Esophagus squamous epithelium (tissue), 5 donors: ENCODE results near the gene DLGAP4. TPM values are rescaled to one million over a fixed set of nuclear protein-coding genes. Genes with fewer than 3 reads are reported as not detected.

Experiments
- DNase-seq: peaks from one replicate; lab custom pipeline; 2025; lab: John Stamatoyannopoulos, UW
- H3K27ac ChIP-seq, 4 donors: fragments of 200-600 bp; sonication (generic); one replicate each; pipeline ENCODE4 v1.5.1; 2016 to 2019; ENCODE audit warnings: mild to moderate bottlenecking in 1 of 4
- H3K27me3 ChIP-seq, 4 donors: fragments of 200-600 bp; sonication (generic); 1 replicate in 3 of 4; 2 replicates in 1 of 4; pipeline versions ENCODE4 v1.5.1 to v1.6.0; 2017 to 2021; ENCODE audit warnings: antibody characterized with exemption in 1 of 4
- H3K36me3 ChIP-seq, 3 donors: fragments of 200-600 bp; sonication (generic); one replicate each; pipeline ENCODE4 v1.5.1; 2016 to 2019
- H3K4me1 ChIP-seq, 3 donors: fragments of 200-600 bp; sonication (generic); one replicate each; pipeline ENCODE4 v1.5.1; 2017 to 2019
- H3K4me3 ChIP-seq, 4 donors: fragments of 200-600 bp; sonication (generic); 1 replicate in 3 of 4; 2 replicates in 1 of 4; pipeline ENCODE4 v1.5.1; 2016 to 2019; ENCODE audit warnings: mild to moderate bottlenecking in 2 of 4, moderate library complexity in 1 of 4
- H3K9me3 ChIP-seq, 3 donors: fragments of 200-600 bp; sonication (generic); one replicate each; pipeline ENCODE4 v1.5.1; 2016 to 2019
- CTCF ChIP-seq, 6 experiments: fragments of 450-650 bp in 4 of 6; fragments of 200-600 bp in 2 of 6; sonication (generic) in 2 of 6; IDR thresholded peaks; one replicate each; pipeline ENCODE4 v1.5.1; 2016 to 2019; ENCODE audit warnings: antibody characterized with exemption in 6 of 6, mild to moderate bottlenecking in 4 of 6, moderate library complexity in 4 of 6
- POLR2A ChIP-seq, 4 donors: fragments of 450-650 bp; IDR thresholded peaks; one replicate each; pipeline ENCODE4 v1.6.1; 2017; ENCODE audit warnings: antibody characterized with exemption in 4 of 4, mild to moderate bottlenecking in 4 of 4, moderate library complexity in 3 of 4
- WGBS, 2 donors: methylation state at CpG; one replicate each; pipeline ENCODE4 v1.1.5; 2018; 5-methylcytosine and 5-hydroxymethylcytosine counted together
- intact Hi-C: fragments of 100-400 bp; cut with DNase I; formaldehyde crosslinking; loops from one replicate; pipeline ENCODE4 v1.15.0; 2022
- total RNA-seq, 4 donors: library from RNA; depleted of rRNA; stranded (reverse); fragments of >200 nt; gene quantifications; one replicate each; pipeline ENCODE4 v1.1.0, GENCODE V29; 2016
- donor health status: DM: yes; HTN: yes; CAD: no.

Gene DLGAP4
- total RNA-seq, 4 donors from 2014 or later: 9.4 to 40.4 (median 16.4) TPM

DNA sequence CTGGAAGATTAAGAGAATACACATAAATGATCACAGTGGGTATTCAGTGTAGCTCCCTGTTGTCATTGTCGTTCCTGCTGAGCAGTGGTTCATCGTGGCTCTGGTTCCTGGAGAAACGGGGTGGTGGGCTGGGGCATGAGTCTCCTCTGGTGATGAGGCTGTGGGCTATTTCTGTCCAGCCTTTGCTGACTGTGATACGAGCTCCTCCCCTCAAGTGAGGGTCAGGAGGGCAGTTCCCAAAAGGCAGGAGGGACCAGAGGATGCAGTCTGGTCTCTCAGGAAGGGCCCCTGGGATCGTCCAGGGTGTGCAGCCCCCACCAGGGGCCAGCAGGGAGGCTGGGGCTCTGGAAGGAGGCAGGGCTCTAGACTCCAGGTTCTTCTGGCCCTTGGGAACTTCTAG, 31.1 kb upstream of the DLGAP4 start:
- Histone ChIP-seq H3K36me3 (no peaks in the 10 kb centered on the region), H3K27ac (no peak overlapping the region), H3K27me3 (peaks cover 0 to 65% (median 0%) of the 10 kb centered on the region in 4 donors), H3K4me1 (no peaks in the 10 kb centered on the region), H3K9me3 (no peaks in the 10 kb centered on the region), H3K4me3 (no peak overlapping the region)
- TF ChIP-seq POLR2A (IDR thresholded peaks at IDR 0.05): no peak
- no peak for TF ChIP-seq CTCF (IDR thresholded peaks at IDR 0.05)
- DNase-seq: no peak
- WGBS, 2 donors: 63 to 80% methylated on average over 2 to 3 of the region's 5 CpGs
- intact Hi-C loops: no loop called here

DNA sequence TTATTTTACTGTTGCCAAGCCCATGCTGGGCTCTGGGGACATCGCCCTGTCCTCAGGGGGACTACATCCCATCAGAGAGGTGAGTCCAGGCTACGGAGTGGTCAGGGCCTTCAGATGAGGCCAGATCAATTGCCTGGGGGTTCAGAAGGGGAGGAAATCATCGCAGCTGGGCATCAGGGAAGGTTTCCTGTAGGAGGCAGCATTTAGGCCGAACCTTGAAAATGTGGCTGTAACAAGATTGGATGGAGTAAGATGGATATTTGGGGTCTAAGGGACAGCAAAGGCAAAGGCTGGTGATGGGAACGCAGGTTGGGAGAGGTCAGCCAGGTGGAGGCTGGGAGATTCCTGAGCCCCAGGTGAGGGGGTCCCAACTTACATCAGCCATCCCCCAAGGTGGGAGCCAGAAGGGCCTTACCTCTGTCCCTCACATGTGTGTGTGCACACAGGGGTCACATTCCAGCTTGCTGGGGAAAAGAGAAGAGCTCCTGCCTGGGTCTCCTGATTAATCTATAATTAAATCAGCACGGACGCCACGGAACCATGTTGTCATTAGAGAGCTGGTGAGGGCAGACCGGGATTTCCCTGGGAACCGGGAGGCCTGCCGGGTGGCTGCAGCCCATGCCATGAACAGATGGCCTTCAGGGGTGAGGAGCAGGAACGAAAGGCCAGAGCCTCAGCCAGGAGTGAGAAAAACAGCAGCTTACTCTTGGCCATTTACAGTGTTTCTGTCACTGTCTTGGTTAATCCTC, 30.5 kb upstream of the DLGAP4 start:
- WGBS, 2 donors: 67 to 75% methylated on average over 7 of the region's 12 CpGs

DNA sequence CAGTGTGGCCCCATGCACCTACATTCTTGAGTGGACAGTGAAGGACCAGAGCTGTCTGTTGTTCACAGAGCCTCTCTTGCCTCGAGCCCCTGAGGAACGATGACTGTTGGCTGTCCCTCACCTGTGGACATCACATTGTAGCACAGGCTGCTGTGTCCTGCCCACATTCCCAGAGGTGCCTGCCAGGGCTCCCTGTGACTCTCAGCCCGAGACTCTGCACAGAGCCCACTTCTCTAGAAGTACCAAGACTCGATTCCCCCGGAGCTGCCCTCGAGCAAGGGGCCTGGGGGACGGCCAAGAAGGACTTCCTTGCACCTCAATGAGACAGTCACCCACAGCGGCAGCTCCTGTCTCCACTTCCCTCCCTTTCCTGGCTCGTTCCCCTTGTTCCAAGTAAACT, 28.6 kb upstream of the DLGAP4 start:
- DNase-seq: no peak
- no peak overlapping the region for H3K4me3 ChIP-seq
- H3K27ac ChIP-seq: no peak overlapping the region
- no peaks in the 10 kb centered on the region for H3K4me1 ChIP-seq
- H3K9me3 ChIP-seq: no peaks in the 10 kb centered on the region
- no peak for TF ChIP-seq CTCF (IDR thresholded peaks at IDR 0.05)
- no peak for TF ChIP-seq POLR2A (IDR thresholded peaks at IDR 0.05)
- H3K27me3 ChIP-seq: peaks cover 0 to 85% (median 0%) of the 10 kb centered on the region in 4 donors
- no peaks in the 10 kb centered on the region for H3K36me3 ChIP-seq
- WGBS, 2 donors: 40 to 68% methylated on average over 2 to 6 of the region's 9 CpGs
- intact Hi-C loops: no loop called here

More for the DNA sequence above, 30.5 kb upstream of the DLGAP4 start:
- no peaks in the 10 kb centered on the region for H3K4me1 ChIP-seq
- no peaks in the 10 kb centered on the region for H3K36me3 ChIP-seq
- no peak for DNase-seq
- intact Hi-C loops: no loop called here
- no peaks in the 10 kb centered on the region for H3K9me3 ChIP-seq
- no peak for TF ChIP-seq CTCF (IDR thresholded peaks at IDR 0.05)
- peaks cover 0 to 71% (median 0%) of the 10 kb centered on the region in 4 donors for H3K27me3 ChIP-seq
- H3K27ac ChIP-seq: no peak overlapping the region
- no peak overlapping the region for H3K4me3 ChIP-seq

- DNase-seq: no peak
Observed at GRCh38 chr20:36279362-36279761, 26.8 kb upstream of the DLGAP4 start.

More at GRCh38 chr20:36279362-36279761, 26.8 kb upstream of the DLGAP4 start:
- Histone ChIP-seq H3K4me3 (no peak overlapping the region), H3K9me3 (no peaks in the 10 kb centered on the region), H3K36me3 (no peaks in the 10 kb centered on the region), H3K27ac (no peak overlapping the region), H3K4me1 (no peaks in the 10 kb centered on the region), H3K27me3 (peaks cover 0 to 73% (median 0%) of the 10 kb centered on the region in 4 donors)
- TF ChIP-seq CTCF (IDR thresholded peaks at IDR 0.05): no peak
- TF ChIP-seq POLR2A (IDR thresholded peaks at IDR 0.05): no peak
- intact Hi-C loops: no loop called here
- WGBS, 2 donors: 36 to 67% methylated on average over 2 to 3 of the region's 5 CpGs
